MCF 10A (cell line): ENCODE measurements around the gene PITX3. TPM values are rescaled to one million over a fixed set of nuclear protein-coding genes. Genes with fewer than 3 reads are reported as not detected.

Experiments used
- BruUV-seq: library from RNA; stranded (reverse); fragments of 400-500 nt; replicated peaks from 2 replicates; lab custom pipeline; 2021; lab: Mats Ljungman, UMichigan
- CTCF ChIA-PET: fragments of 300-600 bp; sonication (Branson Sonifier 250); formaldehyde crosslinking; extraction: SDS; loops from one replicate; lab custom pipeline; 2021; ENCODE audit warnings: antibody characterized with exemption, inconsistent platforms; lab: Yijun Ruan, JAX
- POLR2A ChIA-PET: fragments of 300-600, 350-650 bp; sonication (Branson Sonifier 250); formaldehyde crosslinking; extraction: SDS; loops from one replicate; lab custom pipeline; 2020; ENCODE audit warnings: antibody characterized with exemption, inconsistent platforms; lab: Yijun Ruan, JAX
- DNase-seq: peaks from one replicate; pipeline ENCODE4 v3.0.0-alpha.2; 2018; ENCODE audit not compliant: unreplicated experiment
- H3K27ac Mint-ChIP-seq: one replicate; pipeline ENCODE4 v1.8.0; 2022; ENCODE audit warnings: mild to moderate bottlenecking, low read depth, mixed read lengths; ENCODE audit not compliant: unreplicated experiment
- H3K27me3 Mint-ChIP-seq: one replicate; pipeline ENCODE4 v1.8.0; 2022; ENCODE audit warnings: mixed read lengths; ENCODE audit not compliant: insufficient read depth, unreplicated experiment
- H3K36me3 Mint-ChIP-seq: one replicate; pipeline ENCODE4 v1.8.0; 2022; ENCODE audit warnings: mild to moderate bottlenecking, moderate library complexity, mixed read lengths; ENCODE audit not compliant: insufficient read depth, unreplicated experiment
- H3K4me1 Mint-ChIP-seq: one replicate; pipeline ENCODE4 v1.8.0; 2022; ENCODE audit warnings: mixed read lengths; ENCODE audit not compliant: insufficient read depth, unreplicated experiment
- H3K4me3 Mint-ChIP-seq: one replicate; pipeline ENCODE4 v1.8.0; 2022; ENCODE audit warnings: mild to moderate bottlenecking, moderate library complexity, mixed read lengths; ENCODE audit not compliant: unreplicated experiment
- H3K9me3 Mint-ChIP-seq: one replicate; pipeline ENCODE4 v1.8.0; 2022; ENCODE audit warnings: mixed read lengths; ENCODE audit not compliant: unreplicated experiment
- intact Hi-C: fragments of 100-400 bp; cut with micrococcal nuclease; formaldehyde crosslinking; loops from 2 replicates; pipeline ENCODE4 v1.14.1; 2022
- total RNA-seq: library from RNA; stranded (reverse); gene quantifications from 2 replicates; pipeline ENCODE4 v1.2.3, GENCODE V29; 2022
- TF ChIP-seq, protein P1 (sequence below): fragments of 200-600 bp; IDR thresholded peaks from one replicate; pipeline ENCODE4 v1.8.0; 2022; ENCODE audit warnings: antibody characterized with exemption, mild to moderate bottlenecking; ENCODE audit not compliant: unreplicated experiment

The PITX3 gene
- total RNA-seq, 1 experiment from 2014 or later: not detected

DNA sequence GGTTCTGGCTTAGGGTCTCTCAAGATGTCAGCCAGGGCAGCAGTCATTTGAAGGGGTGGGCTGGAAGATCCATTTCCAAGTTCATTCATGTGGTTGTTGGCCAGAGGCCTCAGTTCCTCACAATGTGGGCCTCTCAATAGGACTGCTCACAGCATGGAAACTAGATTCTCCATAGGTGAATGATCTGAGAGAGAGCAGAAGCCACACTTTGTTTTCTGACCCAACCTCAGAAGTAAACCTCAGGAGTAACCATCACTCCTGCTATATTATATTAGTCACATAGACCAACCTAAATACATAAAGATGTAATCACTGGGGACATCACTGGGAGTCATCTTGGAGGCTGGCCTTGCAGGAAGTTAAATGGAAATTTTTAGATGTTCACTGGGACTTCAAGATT is 46.2 kb upstream of the PITX3 start:
- ChIA-PET CTCF (interaction anchor here (0.6 to 1.3 kb wide), 4 partner anchors 9 to 118 kb away, joined by 3 to 4 read pairs (median 4); no protein-coding TSS in a partner anchor), POLR2A (no interaction called here)
- DNase-seq: no peak
- Mint-ChIP-seq H3K36me3 (peaks cover 21% of the 10 kb centered on the region), H3K27me3 (no peaks in the 10 kb centered on the region), H3K4me3 (no peak overlapping the region), H3K4me1 (peaks cover 13% of the 10 kb centered on the region), H3K27ac (no peak overlapping the region), H3K9me3 (no peaks in the 10 kb centered on the region)
- intact Hi-C loops: no loop called here
- BruUV-seq: no TSS peak
- TF ChIP-seq, protein P1, sequence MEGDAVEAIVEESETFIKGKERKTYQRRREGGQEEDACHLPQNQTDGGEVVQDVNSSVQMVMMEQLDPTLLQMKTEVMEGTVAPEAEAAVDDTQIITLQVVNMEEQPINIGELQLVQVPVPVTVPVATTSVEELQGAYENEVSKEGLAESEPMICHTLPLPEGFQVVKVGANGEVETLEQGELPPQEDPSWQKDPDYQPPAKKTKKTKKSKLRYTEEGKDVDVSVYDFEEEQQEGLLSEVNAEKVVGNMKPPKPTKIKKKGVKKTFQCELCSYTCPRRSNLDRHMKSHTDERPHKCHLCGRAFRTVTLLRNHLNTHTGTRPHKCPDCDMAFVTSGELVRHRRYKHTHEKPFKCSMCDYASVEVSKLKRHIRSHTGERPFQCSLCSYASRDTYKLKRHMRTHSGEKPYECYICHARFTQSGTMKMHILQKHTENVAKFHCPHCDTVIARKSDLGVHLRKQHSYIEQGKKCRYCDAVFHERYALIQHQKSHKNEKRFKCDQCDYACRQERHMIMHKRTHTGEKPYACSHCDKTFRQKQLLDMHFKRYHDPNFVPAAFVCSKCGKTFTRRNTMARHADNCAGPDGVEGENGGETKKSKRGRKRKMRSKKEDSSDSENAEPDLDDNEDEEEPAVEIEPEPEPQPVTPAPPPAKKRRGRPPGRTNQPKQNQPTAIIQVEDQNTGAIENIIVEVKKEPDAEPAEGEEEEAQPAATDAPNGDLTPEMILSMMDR: no peak

DNA sequence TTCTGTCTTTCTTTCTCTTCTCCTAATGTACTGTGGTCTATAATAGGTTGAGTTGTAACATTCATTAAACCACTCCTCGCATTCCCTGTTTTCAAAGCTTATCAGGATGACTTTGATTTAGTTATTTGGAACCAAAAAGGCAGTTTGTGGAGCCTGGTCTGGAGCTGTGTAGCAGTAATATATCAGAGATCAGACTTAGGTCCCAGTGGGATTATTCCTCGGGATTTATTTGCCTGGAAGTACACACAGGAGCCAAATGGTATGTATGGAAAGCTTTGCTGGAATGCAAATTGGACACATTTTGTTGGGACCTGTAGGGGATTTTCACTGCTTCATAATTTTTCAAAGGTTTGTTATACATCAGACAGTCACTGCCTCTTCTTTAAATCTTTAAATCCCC is 44.9 kb upstream of the PITX3 start:
- H3K36me3 Mint-ChIP-seq: peaks cover 18% of the 10 kb centered on the region
- no TSS peak for BruUV-seq
- H3K27me3 Mint-ChIP-seq: no peaks in the 10 kb centered on the region
- H3K4me3 Mint-ChIP-seq: no peak overlapping the region
- no peak overlapping the region for H3K27ac Mint-ChIP-seq
- H3K9me3 Mint-ChIP-seq: no peaks in the 10 kb centered on the region
- no peak for DNase-seq
- CTCF ChIA-PET: interaction anchor here (0.6 kb wide), 1 partner anchor 371 kb away, joined by 3 read pairs; no protein-coding TSS in a partner anchor
- peaks cover 14% of the 10 kb centered on the region for H3K4me1 Mint-ChIP-seq
- POLR2A ChIA-PET: no interaction called here
- intact Hi-C loops: no loop called here
- TF ChIP-seq, protein P1: no peak

DNA sequence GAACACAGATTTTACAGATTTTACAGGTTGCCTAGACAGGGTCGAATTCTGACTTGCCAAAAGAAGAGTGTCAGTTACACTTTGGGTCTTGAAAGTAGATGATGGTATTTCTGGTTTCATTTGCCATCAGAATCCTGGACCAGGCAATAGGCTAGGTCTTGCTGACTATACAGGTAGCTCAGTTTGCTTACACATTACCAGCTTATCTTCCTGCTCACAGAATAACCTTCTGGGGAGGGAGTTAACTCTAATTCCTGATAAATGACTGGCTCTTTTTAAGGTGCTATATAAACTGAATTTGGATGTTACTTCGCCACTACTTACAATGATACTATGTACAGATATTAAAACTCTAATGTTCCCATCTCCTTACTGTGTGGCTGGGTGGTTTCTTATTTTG is 43.8 kb upstream of the PITX3 start:
- no TSS peak for BruUV-seq
- Mint-ChIP-seq H3K27me3 (no peaks in the 10 kb centered on the region), H3K4me3 (no peak overlapping the region), H3K9me3 (no peaks in the 10 kb centered on the region), H3K27ac (no peak overlapping the region), H3K4me1 (peaks cover 22% of the 10 kb centered on the region), H3K36me3 (peaks cover 24% of the 10 kb centered on the region)
- intact Hi-C loops: no loop called here
- ChIA-PET CTCF (interaction anchor here (1.3 kb wide), 2 partner anchors 50 to 66 kb away, joined by 4 to 6 read pairs; no protein-coding TSS in a partner anchor), POLR2A (interaction anchor here (1.7 to 3.2 kb wide), 4 partner anchors 10 to 59 kb away, joined by 6 to 19 read pairs (median 8); partner anchors contain the start of gene GBF1)
- DNase-seq: no peak
- TF ChIP-seq, protein P1: no peak

DNA sequence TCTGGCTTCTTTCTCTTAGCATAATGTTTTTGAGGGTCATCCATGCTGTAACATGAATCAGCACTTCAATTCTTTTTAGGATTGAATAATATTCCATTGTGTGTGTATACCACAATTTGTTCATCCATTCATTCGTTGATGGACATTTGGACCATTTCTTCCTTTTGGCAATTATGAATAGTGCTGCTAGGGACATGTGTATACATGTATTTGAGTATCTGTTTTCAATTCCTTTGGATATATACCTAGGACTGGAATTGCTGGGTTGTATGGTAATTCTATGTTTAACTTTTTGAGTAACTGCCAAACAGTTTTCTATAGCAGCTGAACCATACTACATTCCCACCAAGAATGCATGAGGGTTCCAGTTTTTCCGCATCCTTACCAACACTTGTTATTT is 43.2 kb upstream of the PITX3 start:
- Mint-ChIP-seq H3K27me3 (no peaks in the 10 kb centered on the region), H3K27ac (peak overlapping the region; percentile 2), H3K4me1 (peaks cover 28% of the 10 kb centered on the region), H3K9me3 (no peaks in the 10 kb centered on the region), H3K4me3 (no peak overlapping the region), H3K36me3 (peaks cover 28% of the 10 kb centered on the region)
- ChIA-PET CTCF (interaction anchor here (0.6 to 1.3 kb wide), 4 partner anchors 49 to 68 kb away, joined by 3 to 6 read pairs (median 4); no protein-coding TSS in a partner anchor), POLR2A (interaction anchor here (0.6 to 3.2 kb wide), 8 partner anchors 9 to 232 kb away, joined by 3 to 19 read pairs (median 6); partner anchors contain the start of gene GBF1)
- intact Hi-C loops: no loop called here
- no TSS peak for BruUV-seq
- TF ChIP-seq, protein P1: no peak
- no peak for DNase-seq
